Body of pancreas (tissue), 4 donors: ENCODE data around the gene SYNPO.

Experiments
- POLR2A ChIP-seq, 3 donors: fragments of 450-650 bp; IDR thresholded peaks; one replicate each; pipeline ENCODE4 v1.6.1; 2016; ENCODE audit warnings: antibody characterized with exemption in 3 of 3, mild to moderate bottlenecking in 2 of 3
- TF ChIP-seq, protein P1 (sequence below), 7 experiments: fragments of 450-650 bp in 4 of 7; fragments of 200-600 bp in 3 of 7; sonication (generic) in 3 of 7; IDR thresholded peaks; one replicate each; pipeline ENCODE4 v1.5.1; 2016 to 2019; ENCODE audit warnings: antibody characterized with exemption in 7 of 7

- TF ChIP-seq, protein P1, sequence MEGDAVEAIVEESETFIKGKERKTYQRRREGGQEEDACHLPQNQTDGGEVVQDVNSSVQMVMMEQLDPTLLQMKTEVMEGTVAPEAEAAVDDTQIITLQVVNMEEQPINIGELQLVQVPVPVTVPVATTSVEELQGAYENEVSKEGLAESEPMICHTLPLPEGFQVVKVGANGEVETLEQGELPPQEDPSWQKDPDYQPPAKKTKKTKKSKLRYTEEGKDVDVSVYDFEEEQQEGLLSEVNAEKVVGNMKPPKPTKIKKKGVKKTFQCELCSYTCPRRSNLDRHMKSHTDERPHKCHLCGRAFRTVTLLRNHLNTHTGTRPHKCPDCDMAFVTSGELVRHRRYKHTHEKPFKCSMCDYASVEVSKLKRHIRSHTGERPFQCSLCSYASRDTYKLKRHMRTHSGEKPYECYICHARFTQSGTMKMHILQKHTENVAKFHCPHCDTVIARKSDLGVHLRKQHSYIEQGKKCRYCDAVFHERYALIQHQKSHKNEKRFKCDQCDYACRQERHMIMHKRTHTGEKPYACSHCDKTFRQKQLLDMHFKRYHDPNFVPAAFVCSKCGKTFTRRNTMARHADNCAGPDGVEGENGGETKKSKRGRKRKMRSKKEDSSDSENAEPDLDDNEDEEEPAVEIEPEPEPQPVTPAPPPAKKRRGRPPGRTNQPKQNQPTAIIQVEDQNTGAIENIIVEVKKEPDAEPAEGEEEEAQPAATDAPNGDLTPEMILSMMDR (IDR thresholded peaks at IDR 0.05), result no peak
- no peak for TF ChIP-seq POLR2A (IDR thresholded peaks at IDR 0.05)
Observed at GRCh38 chr5:150599281-150599680, 41.2 kb upstream of the SYNPO start.
